Coronary artery (tissue), 2 donors: Measurements from ENCODE around the gene ZNF692.

Experiments used
- DNase-seq: peaks from one replicate; pipeline ENCODE4 v3.0.0-alpha.2; 2017; ENCODE audit warnings: low spot score
- H3K27ac ChIP-seq, 2 donors: fragments of 200-600 bp; sonication (generic); one replicate each; pipeline ENCODE4 v1.5.1; 2016 to 2019
- H3K4me3 ChIP-seq: fragments of 200-600 bp; sonication (generic); 2 replicates; pipeline ENCODE4 v1.5.1; 2016; ENCODE audit warnings: mild to moderate bottlenecking, moderate library complexity
- CTCF ChIP-seq: fragments of 200-600 bp; sonication (generic); IDR thresholded peaks from one replicate; pipeline ENCODE4 v1.5.1; 2019; ENCODE audit warnings: antibody characterized with exemption

The ZNF692 gene

GRCh38 chr1:248858096-248858890, 592 bp downstream of the ZNF692 start:
- Histone ChIP-seq H3K4me3 (peak overlapping the region; percentile 78), H3K27ac (peak overlapping the region; percentile 81 to 94)
- DNase-seq: peak; percentile 86
- no peak for TF ChIP-seq CTCF

GRCh38 chr1:248857749-248858095, 1.2 kb downstream of the ZNF692 start:
- H3K27ac ChIP-seq: peak overlapping the region in 1 of 2 donors; percentile 94
- no peak for DNase-seq
- TF ChIP-seq CTCF: no peak
- H3K4me3 ChIP-seq: peak overlapping the region; percentile 78

- no peak for TF ChIP-seq CTCF
- Histone ChIP-seq H3K4me3 (peak overlapping the region; percentile 78), H3K27ac (no peak overlapping the region)
- no peak for DNase-seq
Measured at GRCh38 chr1:248857201-248857600, 1.7 kb downstream of the ZNF692 start.

- no peak for DNase-seq
- no peak overlapping the region for H3K4me3 ChIP-seq
- no peak for TF ChIP-seq CTCF
- H3K27ac ChIP-seq: no peak overlapping the region
Measured at GRCh38 chr1:248856176-248856575, 2.7 kb downstream of the ZNF692 start.

GRCh38 chr1:248855580-248855979, 3.3 kb downstream of the ZNF692 start:
- Histone ChIP-seq H3K4me3 (no peak overlapping the region), H3K27ac (no peak overlapping the region)
- no peak for DNase-seq
- no peak for TF ChIP-seq CTCF

GRCh38 chr1:248853663-248854375, 5.1 kb downstream of the ZNF692 start:
- no peak overlapping the region for H3K27ac ChIP-seq
- no peak overlapping the region for H3K4me3 ChIP-seq
- no peak for TF ChIP-seq CTCF
- DNase-seq: no peak
